ENCODE data around the gene NTPCR.

NTPCR gene

GRCh38 chr1:232927830-232928505 is 22.4 kb upstream of the NTPCR start:
- no peak for FAIRE-seq

GRCh38 chr1:232932486-232933425 is 17.7 kb upstream of the NTPCR start:
- no peak for FAIRE-seq

- FAIRE-seq = no peak
Observed at GRCh38 chr1:232936941-232937340, 13.5 kb upstream of the NTPCR start.

GRCh38 chr1:232937741-232938375 is 12.6 kb upstream of the NTPCR start:
- no peak for FAIRE-seq

GRCh38 chr1:232938926-232939325 is 11.5 kb upstream of the NTPCR start:
- no peak for FAIRE-seq

GRCh38 chr1:232939748-232940147 is 10.7 kb upstream of the NTPCR start:
- FAIRE-seq = no peak

- FAIRE-seq = no peak
Observed at GRCh38 chr1:232940262-232940661, 10.1 kb upstream of the NTPCR start.

GRCh38 chr1:232942413-232943294 is 7.8 kb upstream of the NTPCR start:
- FAIRE-seq = no peak

GRCh38 chr1:232943679-232944252 is 6.6 kb upstream of the NTPCR start:
- FAIRE-seq = no peak

- FAIRE-seq = no peak
Observed at GRCh38 chr1:232944347-232944746, 6.1 kb upstream of the NTPCR start.

- no peak for FAIRE-seq
Observed at GRCh38 chr1:232949636-232950196, 695 bp upstream of the NTPCR start.

GRCh38 chr1:232951180-232951579 is 769 bp downstream of the NTPCR start:
- FAIRE-seq = no peak

GRCh38 chr1:232951605-232952004 is 1.2 kb downstream of the NTPCR start:
- no peak for FAIRE-seq

- no peak for FAIRE-seq
Observed at GRCh38 chr1:232952514-232953499, 2.4 kb downstream of the NTPCR start.

GRCh38 chr1:232954594-232955365 is 4.4 kb downstream of the NTPCR start:
- FAIRE-seq = no peak

- FAIRE-seq = no peak
Observed at GRCh38 chr1:232956081-232956480, 5.7 kb downstream of the NTPCR start.

GRCh38 chr1:232958067-232958466 is 7.7 kb downstream of the NTPCR start:
- no peak for FAIRE-seq

GRCh38 chr1:232962761-232963745 is 12.6 kb downstream of the NTPCR start:
- no peak for FAIRE-seq

GRCh38 chr1:232964601-232965000 is 14.2 kb downstream of the NTPCR start:
- no peak for FAIRE-seq

Measured in A204.1 (cell line).